Neutrophil (primary cell): ENCODE data around the gene ASIC4.

ENCODE experiments used
- H3K27ac ChIP-seq: fragments of 200-600 bp; sonication (generic); 2 replicates; pipeline ENCODE4 v1.5.1; 2016; ENCODE audit warnings: mild to moderate bottlenecking, moderate library complexity
- H3K27me3 ChIP-seq: fragments of 200-600 bp; sonication (generic); 2 replicates; pipeline ENCODE4 v1.6.0; 2016; ENCODE audit warnings: mild to moderate bottlenecking
- H3K36me3 ChIP-seq: fragments of 200-600 bp; sonication (generic); 2 replicates; pipeline ENCODE4 v1.5.1; 2017
- H3K4me1 ChIP-seq, 2 experiments: fragments of 200-600 bp in 1 of 2; sonication (generic) in 1 of 2; 1 replicate in 1 of 2; 2 replicates in 1 of 2; pipeline versions ENCODE4 v1.5.1 to v1.6.1; 2013 to 2016; ENCODE audit warnings: low read depth in 1 of 2, low read length in 1 of 2, mild to moderate bottlenecking in 1 of 2, moderate library complexity in 1 of 2; ENCODE audit not compliant: control insufficient read depth in 1 of 2, insufficient read depth in 1 of 2
- H3K4me3 ChIP-seq, 2 experiments: fragments of 200-600 bp in 1 of 2; sonication (generic) in 1 of 2; 1 replicate in 1 of 2; 2 replicates in 1 of 2; pipeline ENCODE4 v1.5.1; 2013 to 2016; ENCODE audit warnings: low read depth in 1 of 2, low read length in 1 of 2, mild to moderate bottlenecking in 1 of 2, moderate library complexity in 1 of 2
- H3K9me3 ChIP-seq: fragments of 200-600 bp; sonication (generic); 2 replicates; pipeline ENCODE4 v1.5.1; 2016
- TF ChIP-seq, protein P1 (sequence below): fragments of 200-600 bp; sonication (generic); IDR thresholded peaks from 2 replicates; pipeline ENCODE4 v1.5.1; 2016; ENCODE audit warnings: antibody characterized with exemption

Gene ASIC4

DNA sequence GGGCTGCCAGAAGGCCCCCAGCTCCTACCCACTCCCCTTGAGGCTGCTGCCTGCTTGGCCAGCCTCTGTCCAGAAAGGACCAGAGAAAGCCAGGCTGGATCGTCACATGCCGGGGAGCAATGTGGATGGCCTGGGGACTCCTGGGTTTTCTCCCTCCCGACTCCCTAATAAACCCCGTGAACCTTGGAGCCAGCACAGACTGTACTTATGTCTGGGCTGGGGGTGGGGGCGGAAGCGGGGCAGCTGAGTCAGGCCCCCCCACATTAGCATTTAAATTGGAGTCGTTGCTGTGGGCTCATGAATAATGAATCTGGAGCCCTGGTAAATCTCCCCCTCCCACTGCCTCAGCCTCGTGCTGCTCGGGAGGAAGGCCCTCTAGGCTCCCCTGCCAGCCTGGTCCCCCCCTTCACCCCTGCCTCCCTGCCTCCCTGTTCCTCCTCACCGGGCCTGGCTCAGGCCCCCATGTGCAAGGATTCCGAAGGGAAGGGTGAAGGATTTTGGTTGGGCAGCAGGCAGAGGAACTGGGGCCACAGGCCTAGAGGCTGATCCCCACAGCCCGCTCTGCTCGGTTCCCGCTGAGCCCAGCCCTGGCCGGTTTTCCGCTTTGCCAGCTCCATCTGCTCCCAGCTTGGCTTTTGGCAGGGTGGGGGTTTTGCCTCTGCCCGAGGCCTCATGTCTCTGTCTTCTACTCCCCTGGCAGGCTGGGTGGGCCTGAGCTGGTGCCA is 7.3 kb upstream of the ASIC4 start:
- Histone ChIP-seq H3K36me3 (peaks cover 51% of the 10 kb centered on the region), H3K4me1 (no peaks in the 10 kb centered on the region), H3K4me3 (no peak overlapping the region), H3K27ac (no peak overlapping the region), H3K9me3 (no peaks in the 10 kb centered on the region), H3K27me3 (peaks cover 39% of the 10 kb centered on the region)
- TF ChIP-seq, protein P1, sequence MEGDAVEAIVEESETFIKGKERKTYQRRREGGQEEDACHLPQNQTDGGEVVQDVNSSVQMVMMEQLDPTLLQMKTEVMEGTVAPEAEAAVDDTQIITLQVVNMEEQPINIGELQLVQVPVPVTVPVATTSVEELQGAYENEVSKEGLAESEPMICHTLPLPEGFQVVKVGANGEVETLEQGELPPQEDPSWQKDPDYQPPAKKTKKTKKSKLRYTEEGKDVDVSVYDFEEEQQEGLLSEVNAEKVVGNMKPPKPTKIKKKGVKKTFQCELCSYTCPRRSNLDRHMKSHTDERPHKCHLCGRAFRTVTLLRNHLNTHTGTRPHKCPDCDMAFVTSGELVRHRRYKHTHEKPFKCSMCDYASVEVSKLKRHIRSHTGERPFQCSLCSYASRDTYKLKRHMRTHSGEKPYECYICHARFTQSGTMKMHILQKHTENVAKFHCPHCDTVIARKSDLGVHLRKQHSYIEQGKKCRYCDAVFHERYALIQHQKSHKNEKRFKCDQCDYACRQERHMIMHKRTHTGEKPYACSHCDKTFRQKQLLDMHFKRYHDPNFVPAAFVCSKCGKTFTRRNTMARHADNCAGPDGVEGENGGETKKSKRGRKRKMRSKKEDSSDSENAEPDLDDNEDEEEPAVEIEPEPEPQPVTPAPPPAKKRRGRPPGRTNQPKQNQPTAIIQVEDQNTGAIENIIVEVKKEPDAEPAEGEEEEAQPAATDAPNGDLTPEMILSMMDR: no peak

DNA sequence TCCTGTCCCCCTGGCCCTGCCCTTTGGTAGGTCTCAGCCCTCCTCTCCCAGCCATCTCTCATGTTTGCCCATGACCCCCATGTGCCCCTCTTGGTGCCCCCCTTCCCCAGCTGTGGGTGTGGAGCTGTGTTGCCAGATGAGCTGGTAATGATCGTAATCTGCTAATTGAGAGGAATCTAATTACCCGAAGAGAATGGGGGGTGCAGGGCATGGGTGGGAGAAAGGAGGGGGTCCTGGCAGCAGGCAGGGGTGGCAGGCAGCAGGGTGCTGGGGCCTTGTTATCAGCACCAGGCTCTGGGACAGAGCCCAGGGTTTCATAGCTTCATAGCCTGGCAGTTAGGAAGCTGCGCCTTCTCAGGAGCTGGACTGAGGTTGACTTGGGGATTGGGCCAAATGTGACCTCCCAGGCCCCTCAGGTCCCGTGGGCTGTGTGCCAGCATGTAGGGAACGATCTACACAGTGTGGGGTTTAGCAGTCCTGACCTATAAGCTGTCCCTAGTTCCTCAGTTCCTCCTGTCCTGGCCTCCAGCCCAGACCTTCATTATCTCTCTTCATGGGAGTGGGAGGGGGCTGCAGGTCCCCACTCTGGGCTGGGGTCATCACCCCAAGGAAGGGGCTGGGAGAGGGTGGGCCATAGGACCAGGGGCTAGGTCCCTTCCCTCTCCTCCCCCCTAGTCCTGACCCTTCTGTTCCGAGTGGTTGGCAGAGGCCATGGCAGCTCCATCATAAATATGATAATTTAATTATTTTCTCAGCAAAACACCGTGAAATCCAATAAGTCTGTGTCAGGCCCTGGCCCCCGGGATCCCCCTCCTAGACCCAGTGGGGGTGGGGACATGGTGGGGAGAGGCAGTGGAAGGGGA is 6.5 kb upstream of the ASIC4 start:
- Histone ChIP-seq H3K27me3 (peaks cover 48% of the 10 kb centered on the region), H3K9me3 (no peaks in the 10 kb centered on the region), H3K4me1 (no peaks in the 10 kb centered on the region), H3K36me3 (peaks cover 46% of the 10 kb centered on the region), H3K27ac (no peak overlapping the region), H3K4me3 (no peak overlapping the region)
- TF ChIP-seq, protein P1: no peak

DNA sequence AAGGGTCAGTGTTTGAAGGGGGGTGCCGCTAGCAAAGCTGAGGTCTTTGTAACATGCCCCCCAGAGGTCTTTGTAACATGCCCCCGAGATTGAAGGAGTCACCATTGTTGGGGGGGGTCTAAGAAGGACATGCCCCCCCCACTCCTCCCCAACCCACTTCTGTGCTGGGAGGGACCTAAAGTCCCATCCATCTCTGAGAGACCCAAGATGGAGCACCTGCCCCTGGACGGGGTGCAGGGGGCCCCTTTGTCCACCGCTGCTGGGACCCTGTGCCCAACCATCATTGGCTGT is 5.9 kb upstream of the ASIC4 start:
- no peaks in the 10 kb centered on the region for H3K9me3 ChIP-seq
- peaks cover 53% of the 10 kb centered on the region for H3K27me3 ChIP-seq
- no peak overlapping the region for H3K4me3 ChIP-seq
- H3K36me3 ChIP-seq: peaks cover 43% of the 10 kb centered on the region
- H3K4me1 ChIP-seq: no peaks in the 10 kb centered on the region
- TF ChIP-seq, protein P1: no peak
- no peak overlapping the region for H3K27ac ChIP-seq

DNA sequence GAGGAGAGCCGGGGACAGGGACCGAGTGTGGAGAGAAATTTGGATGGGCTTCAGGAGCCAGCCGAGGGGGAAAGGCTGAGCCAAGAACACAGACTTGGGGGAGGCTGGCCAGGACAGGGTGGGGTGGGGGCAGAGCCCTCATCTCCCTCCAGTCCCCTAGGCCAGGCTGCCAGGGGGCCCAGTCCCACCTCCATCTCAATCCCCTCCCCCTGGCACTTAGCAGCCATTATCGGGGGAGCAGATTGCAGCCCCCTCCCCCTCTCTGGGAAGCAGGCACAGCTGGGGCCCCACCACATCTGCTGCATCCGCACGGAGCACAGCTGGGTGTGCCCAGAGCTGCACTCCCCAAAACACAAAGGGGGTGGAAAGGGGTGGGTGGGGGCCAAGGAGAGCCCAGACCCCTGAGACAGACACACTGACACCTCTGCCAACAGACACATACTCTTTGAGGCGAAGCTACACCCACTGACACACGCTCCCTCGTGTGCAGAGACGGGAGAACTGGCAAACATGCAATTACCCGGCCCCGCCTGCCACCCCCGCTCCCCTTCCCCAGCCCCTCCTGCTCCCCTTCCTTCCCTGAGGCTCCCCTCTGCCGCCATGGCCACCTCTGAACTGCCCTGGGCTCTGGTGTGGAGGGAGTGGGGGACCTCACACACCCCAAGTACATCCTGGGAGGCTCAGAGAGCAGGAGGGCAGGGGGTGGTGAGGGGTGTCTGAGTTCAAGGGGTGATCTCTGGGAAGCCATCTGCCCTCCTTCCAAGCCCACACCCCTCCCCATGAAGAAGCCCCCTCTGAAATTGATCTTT is 5.1 kb upstream of the ASIC4 start:
- TF ChIP-seq, protein P1: no peak
- Histone ChIP-seq H3K27ac (no peak overlapping the region), H3K9me3 (no peaks in the 10 kb centered on the region), H3K27me3 (peaks cover 61% of the 10 kb centered on the region), H3K36me3 (peaks cover 35% of the 10 kb centered on the region), H3K4me3 (no peak overlapping the region), H3K4me1 (no peaks in the 10 kb centered on the region)

DNA sequence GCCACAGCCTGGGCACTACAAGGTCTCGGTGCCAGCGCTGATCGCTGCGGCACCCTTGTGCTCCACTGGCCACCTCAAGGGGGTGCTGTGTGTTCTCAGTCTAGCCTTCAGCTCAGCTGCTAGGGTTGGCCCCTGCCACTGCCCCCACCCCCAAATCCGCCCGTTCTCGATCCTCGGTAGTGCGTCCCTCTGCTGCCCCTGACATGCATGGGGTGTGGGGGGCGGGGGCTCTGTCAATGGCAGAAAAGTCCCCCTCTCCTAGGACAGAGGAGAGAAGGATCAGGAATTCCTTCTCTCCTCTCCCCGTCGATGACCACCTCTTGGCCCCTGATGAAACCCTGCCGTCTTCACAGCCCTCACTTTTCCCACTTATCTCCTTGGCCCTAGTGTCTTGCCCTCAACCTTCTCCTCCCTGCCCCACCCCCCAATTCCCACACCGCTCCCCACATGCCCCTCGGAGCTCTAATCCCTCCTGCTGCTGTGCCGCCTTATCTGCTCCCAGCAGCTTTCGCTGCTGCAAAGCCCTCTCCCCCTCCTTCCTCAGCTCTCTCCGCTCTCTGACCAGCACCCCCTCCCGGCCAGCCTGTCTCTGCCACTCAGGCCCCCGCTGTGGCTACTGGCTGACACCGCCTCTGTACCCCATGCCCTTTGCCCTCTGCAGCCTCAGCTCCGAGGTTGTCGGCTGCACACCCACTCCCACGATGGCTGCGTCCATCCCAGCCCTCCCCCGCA is 4.3 kb upstream of the ASIC4 start:
- H3K36me3 ChIP-seq: peaks cover 27% of the 10 kb centered on the region
- TF ChIP-seq, protein P1: no peak
- H3K4me1 ChIP-seq: no peaks in the 10 kb centered on the region
- H3K4me3 ChIP-seq: no peak overlapping the region
- no peak overlapping the region for H3K27ac ChIP-seq
- H3K27me3 ChIP-seq: peaks cover 69% of the 10 kb centered on the region
- H3K9me3 ChIP-seq: no peaks in the 10 kb centered on the region
